KOPT-K1 (cell line): ENCODE results near the gene ADAMTS1.

Source experiments
- H3K27ac ChIP-seq: fragments of 200-600 bp; sonication (generic); 2 replicates; pipeline ENCODE4 v1.5.1; 2016; ENCODE audit warnings: antibody characterized with exemption, mild to moderate bottlenecking, low read depth, low read length; ENCODE audit not compliant: poor library complexity, severe bottlenecking
- H3K36me3 ChIP-seq: fragments of 200-600 bp; sonication (generic); 2 replicates; pipeline ENCODE4 v1.5.1; 2017; ENCODE audit warnings: antibody characterized with exemption, mild to moderate bottlenecking, low read length, moderate library complexity; ENCODE audit not compliant: insufficient read depth
- H3K9me3 ChIP-seq: fragments of 200-600 bp; sonication (generic); 2 replicates; pipeline ENCODE4 v1.5.1; 2017; ENCODE audit warnings: antibody characterized with exemption, low read length, mild to moderate bottlenecking; ENCODE audit not compliant: insufficient read depth, poor library complexity, severe bottlenecking

Gene ADAMTS1

DNA sequence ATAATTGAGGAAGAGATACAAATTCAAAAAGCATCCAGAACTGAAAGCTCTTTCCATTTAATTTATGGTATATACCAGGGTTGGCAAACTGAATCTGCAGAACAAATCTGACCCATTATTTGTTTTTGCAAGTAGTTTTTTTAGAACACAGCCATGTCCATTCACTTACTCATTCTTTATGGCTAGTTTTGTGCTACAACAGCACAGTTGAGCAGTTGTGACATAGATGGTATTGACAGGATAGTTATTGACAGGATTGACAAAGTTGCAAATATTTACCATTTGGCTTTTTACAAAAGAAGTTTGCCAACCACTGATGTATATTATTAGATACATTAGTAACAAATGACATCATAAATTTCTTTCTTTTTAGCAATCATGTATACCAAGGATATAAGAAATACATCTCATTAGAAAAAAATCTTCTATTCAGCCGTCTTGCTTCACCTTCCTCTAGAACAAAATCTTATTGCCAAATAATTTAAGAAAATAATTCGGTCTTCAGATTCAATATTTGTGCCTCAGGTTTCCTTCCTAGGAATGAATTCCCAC, 9.4 kb downstream of the ADAMTS1 start:
- H3K36me3 ChIP-seq = peaks cover 46% of the 10 kb centered on the region
- H3K9me3 ChIP-seq = no peaks in the 10 kb centered on the region
- H3K27ac ChIP-seq = peak overlapping the region; percentile 80

DNA sequence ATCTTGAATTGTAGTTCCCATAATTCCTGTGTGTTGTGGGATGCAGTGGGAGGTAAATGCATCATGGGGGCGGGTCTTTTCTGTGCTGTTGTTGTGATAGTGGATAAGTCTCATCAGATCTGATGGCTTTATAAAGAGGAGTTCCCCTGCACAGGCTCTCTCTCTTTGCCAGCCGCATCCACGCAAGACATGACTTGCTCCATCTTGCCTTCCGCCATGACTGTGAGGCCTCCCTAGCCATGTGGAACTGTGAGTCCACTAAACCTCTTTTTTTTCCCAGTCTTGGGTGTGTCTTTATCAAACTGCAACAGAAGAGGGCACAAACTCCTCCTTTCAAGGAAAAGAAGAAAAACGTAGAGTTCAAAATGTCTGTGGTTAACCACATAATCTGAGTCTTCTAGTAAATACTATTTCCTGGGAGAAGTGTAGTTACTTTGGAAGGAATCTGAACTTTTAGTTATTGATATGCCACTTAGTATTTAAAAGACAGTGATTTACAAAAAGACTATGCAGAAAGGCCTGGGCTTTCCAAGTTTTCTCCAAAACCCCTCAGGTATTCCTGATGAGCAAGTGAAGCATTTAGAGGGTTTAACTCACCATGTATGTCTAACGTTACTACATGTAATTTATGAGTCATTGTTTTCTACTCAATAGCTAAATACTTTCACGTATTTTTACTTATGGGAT, 10.0 kb downstream of the ADAMTS1 start:
- H3K36me3 ChIP-seq = peaks cover 41% of the 10 kb centered on the region
- H3K27ac ChIP-seq = peak overlapping the region; percentile 80
- no peaks in the 10 kb centered on the region for H3K9me3 ChIP-seq

DNA sequence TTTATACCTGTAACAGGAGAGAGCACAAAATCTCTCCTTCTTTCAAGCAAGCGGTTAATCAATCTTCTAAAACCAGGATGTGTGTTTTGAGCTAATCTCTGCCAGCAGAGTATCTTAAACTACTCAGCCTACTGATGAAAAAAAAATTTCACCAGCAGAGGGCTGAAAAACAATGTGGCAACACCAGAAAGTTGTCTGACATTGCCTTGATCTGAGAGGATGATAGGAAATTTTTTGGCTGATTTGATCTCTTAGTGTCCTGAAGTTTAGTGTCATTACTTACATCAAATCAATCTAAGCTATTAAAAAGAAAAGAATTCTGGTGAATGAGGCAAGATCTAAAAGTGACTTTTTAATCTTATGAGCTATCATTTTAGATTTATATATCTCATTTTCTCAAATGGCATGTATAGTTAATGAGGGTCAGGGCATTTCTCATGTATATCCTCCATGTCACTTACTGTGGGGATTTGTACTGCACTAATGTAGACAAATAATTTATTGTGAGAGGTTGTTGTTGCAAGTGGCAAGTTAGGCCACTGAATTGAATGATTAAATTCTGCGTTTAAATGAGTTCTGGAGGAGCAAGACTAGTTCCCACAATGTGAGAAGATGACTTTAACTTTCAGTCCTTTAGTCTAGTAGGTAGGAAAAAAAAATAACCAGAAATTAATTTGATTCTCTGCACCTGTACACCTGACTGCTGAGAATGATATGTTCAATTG, 10.9 kb downstream of the ADAMTS1 start:
- Histone ChIP-seq H3K36me3 (peaks cover 36% of the 10 kb centered on the region), H3K9me3 (no peaks in the 10 kb centered on the region), H3K27ac (peak overlapping the region; percentile 80)

DNA sequence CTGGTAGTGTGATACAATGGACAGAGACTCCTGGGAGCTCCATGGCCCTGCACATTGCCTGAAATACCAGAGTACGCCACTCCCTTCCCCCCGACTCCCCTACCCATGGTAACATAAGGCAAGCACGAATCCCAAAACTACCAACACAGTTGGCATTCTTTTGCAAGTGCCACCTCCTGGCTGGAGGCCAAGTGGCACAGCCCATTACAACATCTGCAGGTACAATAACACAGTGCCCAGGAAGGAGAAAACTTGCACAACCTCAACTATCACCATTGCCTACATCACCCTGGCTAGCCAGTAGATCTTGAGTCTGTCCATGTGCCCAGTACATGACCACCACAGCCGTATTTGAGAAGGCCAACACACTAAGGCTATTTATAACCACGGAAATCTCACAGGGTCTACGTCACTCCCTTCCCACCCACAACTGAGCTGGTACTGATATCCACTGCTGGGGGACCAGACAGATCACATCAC, 11.7 kb downstream of the ADAMTS1 start:
- Histone ChIP-seq H3K9me3 (no peaks in the 10 kb centered on the region), H3K36me3 (peaks cover 27% of the 10 kb centered on the region), H3K27ac (peak overlapping the region; percentile 80)

DNA sequence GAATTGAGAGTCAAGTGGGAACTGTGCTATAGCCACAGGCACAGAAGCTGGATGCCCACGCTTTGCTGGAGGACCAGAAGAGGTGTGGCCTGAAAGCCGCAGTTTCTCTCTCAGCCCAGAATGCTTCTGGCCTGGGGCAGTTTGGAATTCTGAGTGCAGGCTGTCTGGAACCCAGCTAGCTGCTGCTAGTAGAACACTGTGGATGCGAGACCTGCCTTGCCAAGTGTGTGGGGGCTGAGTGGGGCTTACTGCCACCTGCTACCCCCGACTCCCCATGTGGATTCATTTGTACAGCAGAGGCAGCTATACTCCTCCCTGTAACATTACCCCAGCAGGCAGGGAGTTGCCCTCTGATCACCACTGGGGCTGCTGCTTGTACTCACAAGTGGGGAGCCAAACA, 12.2 kb downstream of the ADAMTS1 start:
- peak overlapping the region; percentile 80 for H3K27ac ChIP-seq
- peaks cover 22% of the 10 kb centered on the region for H3K36me3 ChIP-seq

DNA sequence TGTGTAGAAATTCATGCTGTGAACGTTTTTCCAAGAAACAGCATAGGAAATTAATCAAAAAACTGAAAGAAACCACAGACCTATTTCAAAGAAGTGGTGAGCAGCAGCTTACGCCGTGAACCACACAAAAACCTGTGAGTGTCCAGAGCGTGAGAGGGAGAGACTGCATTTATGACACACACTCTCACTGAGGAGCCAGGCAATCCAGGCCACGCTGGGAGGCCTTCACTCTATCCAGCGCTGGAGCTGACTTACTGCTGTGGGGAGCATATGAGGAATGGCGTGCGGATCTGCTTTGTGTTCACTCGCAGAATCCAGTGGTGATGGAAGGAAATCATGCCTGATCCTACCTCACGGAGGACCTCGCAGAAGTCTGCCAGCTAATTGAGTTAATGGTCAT, 12.7 kb downstream of the ADAMTS1 start:
- Histone ChIP-seq H3K9me3 (no peaks in the 10 kb centered on the region), H3K27ac (peak overlapping the region; percentile 80), H3K36me3 (peaks cover 18% of the 10 kb centered on the region)

More for the DNA sequence above, 12.2 kb downstream of the ADAMTS1 start:
- H3K9me3 ChIP-seq = no peaks in the 10 kb centered on the region

DNA sequence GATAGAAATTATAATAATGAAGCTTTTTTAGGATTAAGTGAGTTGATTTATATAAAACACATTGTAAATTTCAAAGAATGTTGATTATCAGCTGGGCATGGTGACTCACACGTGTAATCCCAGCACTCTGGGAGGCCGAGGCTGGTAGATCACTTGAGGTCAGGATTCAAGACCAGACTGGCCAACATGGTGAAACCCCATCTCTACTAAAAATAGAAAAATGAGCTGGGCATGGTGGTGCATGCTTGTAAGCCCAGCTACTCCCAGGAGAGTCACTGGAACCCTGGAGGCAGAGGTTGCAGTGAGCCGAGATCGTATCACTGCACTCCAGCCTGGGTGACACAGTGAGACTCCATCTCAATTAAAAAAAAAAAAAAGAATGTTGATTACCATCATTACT, 18.4 kb downstream of the ADAMTS1 start:
- H3K9me3 ChIP-seq = peaks cover 40% of the 10 kb centered on the region
- H3K27ac ChIP-seq = no peak overlapping the region
- H3K36me3 ChIP-seq = no peaks in the 10 kb centered on the region

GRCh38 chr21:26820509-26820908, 24.7 kb downstream of the ADAMTS1 start:
- H3K9me3 ChIP-seq = peaks cover 29% of the 10 kb centered on the region
- H3K36me3 ChIP-seq = no peaks in the 10 kb centered on the region
- no peak overlapping the region for H3K27ac ChIP-seq

- Histone ChIP-seq H3K9me3 (peaks cover 23% of the 10 kb centered on the region), H3K27ac (no peak overlapping the region), H3K36me3 (no peaks in the 10 kb centered on the region)
These were observed 25.4 kb downstream of the ADAMTS1 start for GRCh38 chr21:26819740-26820324.

DNA sequence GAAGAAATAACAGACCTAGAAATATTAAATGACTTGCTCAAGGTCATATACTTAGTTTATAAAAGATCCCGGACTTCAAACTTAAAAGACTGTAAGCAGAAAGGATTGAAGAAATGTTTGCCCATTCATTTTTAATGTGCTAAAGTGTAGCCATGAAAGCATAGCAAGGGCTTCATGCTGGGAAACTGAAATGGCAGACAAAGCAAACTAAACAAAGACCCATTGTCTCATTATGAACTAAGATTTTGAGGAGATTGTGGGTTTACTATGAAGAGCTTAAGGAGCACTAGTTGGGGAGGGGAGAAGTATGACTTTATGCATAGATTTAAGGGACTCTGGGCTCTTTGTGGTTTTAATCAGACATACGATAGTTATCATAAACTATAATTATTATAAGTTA, 26.3 kb downstream of the ADAMTS1 start:
- Histone ChIP-seq H3K9me3 (peaks cover 15% of the 10 kb centered on the region), H3K36me3 (no peaks in the 10 kb centered on the region), H3K27ac (no peak overlapping the region)

DNA sequence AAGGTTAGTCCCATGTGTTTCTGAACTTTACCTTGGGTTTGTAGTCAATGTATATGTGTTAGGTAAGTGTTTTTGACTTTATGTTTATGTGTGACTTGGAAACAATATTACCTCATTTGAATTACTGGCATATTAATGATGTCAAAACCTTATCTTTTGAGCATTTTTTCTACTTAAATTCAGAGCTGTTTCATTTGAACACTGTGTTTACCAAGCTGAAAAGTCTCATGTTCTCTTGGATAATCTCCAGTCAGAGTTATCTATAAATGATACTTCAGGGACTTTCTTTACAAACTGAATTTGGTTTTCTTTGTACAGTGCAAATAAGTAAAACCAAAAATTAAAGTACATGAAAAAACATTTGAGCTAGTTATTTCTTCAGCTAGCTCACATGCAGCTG, 30.0 kb downstream of the ADAMTS1 start:
- Histone ChIP-seq H3K9me3 (no peaks in the 10 kb centered on the region), H3K27ac (no peak overlapping the region)

DNA sequence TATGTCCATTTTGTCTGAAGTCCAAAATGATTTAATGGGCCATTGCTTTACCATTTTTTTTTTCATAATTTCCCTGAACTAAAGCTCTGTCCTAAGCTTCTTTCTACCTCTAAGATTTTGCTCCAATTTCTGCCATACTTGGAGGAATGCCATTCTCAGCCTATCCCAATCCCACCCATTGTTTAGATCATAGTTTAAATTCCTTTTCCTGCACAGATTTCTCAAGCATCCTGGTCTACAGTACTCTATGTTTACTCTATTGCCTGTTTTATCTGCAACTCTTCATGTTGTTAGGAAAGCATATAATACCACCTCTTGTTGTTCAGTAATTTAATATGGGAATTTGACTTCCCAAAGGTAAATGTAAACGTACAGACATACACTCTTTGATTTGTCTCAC, 30.8 kb downstream of the ADAMTS1 start:
- Histone ChIP-seq H3K27ac (no peak overlapping the region), H3K9me3 (no peaks in the 10 kb centered on the region), H3K36me3 (no peaks in the 10 kb centered on the region)

More for the DNA sequence above, 30.0 kb downstream of the ADAMTS1 start:
- no peaks in the 10 kb centered on the region for H3K36me3 ChIP-seq

- no peak overlapping the region for H3K27ac ChIP-seq
- no peaks in the 10 kb centered on the region for H3K9me3 ChIP-seq
- no peaks in the 10 kb centered on the region for H3K36me3 ChIP-seq
These were observed 31.7 kb downstream of the ADAMTS1 start for GRCh38 chr21:26813426-26813998.

GRCh38 chr21:26812173-26812572, 33.0 kb downstream of the ADAMTS1 start:
- Histone ChIP-seq H3K27ac (no peak overlapping the region), H3K36me3 (no peaks in the 10 kb centered on the region), H3K9me3 (no peaks in the 10 kb centered on the region)

DNA sequence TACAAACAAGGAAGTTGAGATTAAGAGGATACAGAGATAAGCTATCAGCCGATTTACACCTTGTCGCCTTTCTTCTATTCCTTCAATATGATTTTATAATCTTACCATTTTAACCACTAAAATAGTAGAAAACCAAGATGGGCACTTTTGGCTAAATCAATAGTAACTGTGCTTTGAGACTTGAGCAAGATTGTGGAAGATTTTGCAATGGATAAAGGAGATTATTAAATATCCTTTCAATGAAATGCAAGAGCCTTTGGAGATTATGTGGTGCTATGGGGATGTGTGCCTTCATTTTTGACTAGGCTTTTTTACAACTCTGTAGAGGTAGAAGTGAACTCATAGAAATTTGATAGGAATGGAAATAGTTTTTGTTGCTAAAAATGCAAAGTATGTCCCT, 33.7 kb downstream of the ADAMTS1 start:
- Histone ChIP-seq H3K9me3 (no peaks in the 10 kb centered on the region), H3K27ac (no peak overlapping the region), H3K36me3 (no peaks in the 10 kb centered on the region)
